Kidney (tissue), 14 donors: ENCODE measurements around the gene SH3RF3. TPM values are rescaled to one million over a fixed set of nuclear protein-coding genes. Genes with fewer than 3 reads are reported as not detected.

ENCODE experiments used
- DNase-seq, 5 donors: peaks; one replicate each; pipeline ENCODE4 v3.0.0-alpha.2; 2013 to 2020
- FAIRE-seq: peaks from 2 replicates; lab custom pipeline; 2012; peaks lifted over from hg19 to GRCh38; lab: Jason Lieb, UNC
- H3K27ac ChIP-seq, 2 donors: one replicate each; pipeline ENCODE4 v1.7.0; 2013; ENCODE audit warnings: low read depth in 2 of 2, low read length in 2 of 2, inconsistent platforms in 1 of 2
- H3K27me3 ChIP-seq: one replicate; pipeline ENCODE4 v1.7.1; 2013; ENCODE audit warnings: low read length, inconsistent platforms; ENCODE audit not compliant: control insufficient read depth, insufficient read depth
- H3K36me3 ChIP-seq, 3 donors: one replicate each; pipeline versions ENCODE4 v1.7.0 to v1.7.1; 2013; ENCODE audit warnings: low read length in 3 of 3, control low read depth in 1 of 3, inconsistent platforms in 1 of 3; ENCODE audit not compliant: insufficient read depth in 3 of 3, control insufficient read depth in 2 of 3
- H3K4me1 ChIP-seq, 3 donors: one replicate each; pipeline versions ENCODE4 v1.7.0 to v1.7.1; 2013; ENCODE audit warnings: low read length in 3 of 3, inconsistent platforms in 1 of 3, low read depth in 1 of 3; ENCODE audit not compliant: control insufficient read depth in 2 of 3, insufficient read depth in 2 of 3
- H3K4me3 ChIP-seq, 3 donors: one replicate each; pipeline versions ENCODE4 v1.7.0 to v1.8.1; 2013; ENCODE audit warnings: low read length in 3 of 3, control low read depth in 1 of 3, inconsistent platforms in 1 of 3
- H3K9ac ChIP-seq, 3 donors: one replicate each; pipeline versions ENCODE4 v1.7.0 to v1.7.1; 2013; ENCODE audit warnings: low read length in 3 of 3, control low read depth in 1 of 3, inconsistent platforms in 1 of 3
- H3K9me3 ChIP-seq, 3 donors: one replicate each; pipeline versions ENCODE4 v1.7.0 to v1.7.1; 2013; ENCODE audit warnings: low read length in 3 of 3, control low read depth in 1 of 3, inconsistent platforms in 1 of 3; ENCODE audit not compliant: control insufficient read depth in 2 of 3, insufficient read depth in 1 of 3
- intact Hi-C: fragments of 100-400 bp; cut with DNase I; formaldehyde crosslinking; loops from one replicate; pipeline ENCODE4 v1.11.1; 2022
- polyA plus RNA-seq: library from polyadenylated mRNA; stranded (reverse); fragments of 350-450 nt; fragmentation: Illumina TruSeq; extraction: RNeasy Lipid Tissue Mini Kit (QIAGEN cat#74804); gene quantifications from one replicate; pipeline ENCODE4 v1.2.3, GENCODE V29; 2014; ENCODE audit warnings: low read depth, low replicate concordance; ENCODE audit not compliant: insufficient read depth
- total RNA-seq: library from RNA; stranded (reverse); fragmentation: NEBNext Ultra II Directional; extraction: Animal tissue kit (Norgen Biotek cat#: 25700); gene quantifications from one replicate; pipeline ENCODE4 v1.2.1, GENCODE V29; 2021
- TF ChIP-seq, protein P1 (sequence below): IDR thresholded peaks from 3 replicates; pipeline ENCODE4 v1.5.1; 2012; ENCODE audit warnings: mild to moderate bottlenecking, moderate library complexity, borderline replicate concordance; ENCODE audit not compliant: insufficient read depth; ENCODE audit errors: extremely low read depth
- donor health status: control.
- donor health status: control.
- donor health status: control.
- donor health status: control.
- donor health status: control.
- donor health status: DM: yes; HTN: yes; CAD: no.
- donor health status: Normal renal cell carcinoma (clear cell type).

SH3RF3 gene
- total and polyA plus RNA-seq, 2 donors from 2014 or later, result 1.7 to 10.7 TPM

DNA sequence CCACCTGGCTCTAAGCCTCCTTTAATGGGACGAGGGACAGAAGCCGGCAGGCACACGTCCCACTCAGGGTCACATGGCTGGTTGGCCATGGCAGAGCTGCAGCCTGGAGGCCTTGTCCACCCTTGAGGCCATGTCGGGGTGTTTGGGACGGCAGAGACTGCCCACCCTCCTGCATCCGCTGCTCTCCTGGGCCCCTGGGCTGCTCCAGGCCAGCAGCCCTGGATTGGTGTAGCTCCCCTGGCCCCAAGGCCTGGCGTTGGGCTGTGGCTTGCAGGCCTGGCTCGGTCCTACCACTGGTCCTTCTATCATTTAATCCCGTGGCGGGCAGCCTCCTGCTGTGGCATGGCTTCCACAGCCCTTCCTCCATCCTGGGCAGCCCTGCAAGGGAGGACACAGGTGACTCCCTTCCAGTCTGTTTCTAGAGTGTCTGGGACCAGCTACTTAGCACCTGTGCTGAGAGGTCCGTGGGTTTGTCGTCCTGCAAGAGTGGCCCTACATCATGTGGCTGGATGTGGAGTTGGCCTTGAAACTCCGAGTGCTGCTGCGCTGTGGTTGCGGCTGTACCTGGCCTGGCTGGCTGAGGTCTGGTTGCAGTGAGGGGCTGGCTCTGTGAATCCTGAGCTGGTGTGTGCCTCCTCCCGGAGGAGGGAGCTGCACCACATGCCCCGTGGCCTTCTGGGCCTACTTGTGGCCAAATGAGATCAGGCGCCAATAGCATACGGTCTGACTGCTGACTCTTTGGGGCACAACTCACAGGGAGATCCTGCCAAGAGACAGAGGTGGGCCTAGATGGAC, 67.3 kb downstream of the SH3RF3 start:
- H3K4me3 ChIP-seq, result no peak overlapping the region
- TF ChIP-seq, protein P1, sequence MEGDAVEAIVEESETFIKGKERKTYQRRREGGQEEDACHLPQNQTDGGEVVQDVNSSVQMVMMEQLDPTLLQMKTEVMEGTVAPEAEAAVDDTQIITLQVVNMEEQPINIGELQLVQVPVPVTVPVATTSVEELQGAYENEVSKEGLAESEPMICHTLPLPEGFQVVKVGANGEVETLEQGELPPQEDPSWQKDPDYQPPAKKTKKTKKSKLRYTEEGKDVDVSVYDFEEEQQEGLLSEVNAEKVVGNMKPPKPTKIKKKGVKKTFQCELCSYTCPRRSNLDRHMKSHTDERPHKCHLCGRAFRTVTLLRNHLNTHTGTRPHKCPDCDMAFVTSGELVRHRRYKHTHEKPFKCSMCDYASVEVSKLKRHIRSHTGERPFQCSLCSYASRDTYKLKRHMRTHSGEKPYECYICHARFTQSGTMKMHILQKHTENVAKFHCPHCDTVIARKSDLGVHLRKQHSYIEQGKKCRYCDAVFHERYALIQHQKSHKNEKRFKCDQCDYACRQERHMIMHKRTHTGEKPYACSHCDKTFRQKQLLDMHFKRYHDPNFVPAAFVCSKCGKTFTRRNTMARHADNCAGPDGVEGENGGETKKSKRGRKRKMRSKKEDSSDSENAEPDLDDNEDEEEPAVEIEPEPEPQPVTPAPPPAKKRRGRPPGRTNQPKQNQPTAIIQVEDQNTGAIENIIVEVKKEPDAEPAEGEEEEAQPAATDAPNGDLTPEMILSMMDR, result no peak
- peak overlapping the region; percentile 11 to 15 for H3K27ac ChIP-seq
- DNase-seq (peak in 2 of 5 donors; percentile 31 to 64), FAIRE-seq (no peak)
- H3K27me3 ChIP-seq, result no peaks in the 10 kb centered on the region
- H3K36me3 ChIP-seq, result no peaks in the 10 kb centered on the region
- H3K9ac ChIP-seq, result no peak overlapping the region
- H3K9me3 ChIP-seq, result no peaks in the 10 kb centered on the region
- peaks cover 0 to 19% (median 16%) of the 10 kb centered on the region in 3 donors for H3K4me1 ChIP-seq
- intact Hi-C loops, result no loop called here

DNA sequence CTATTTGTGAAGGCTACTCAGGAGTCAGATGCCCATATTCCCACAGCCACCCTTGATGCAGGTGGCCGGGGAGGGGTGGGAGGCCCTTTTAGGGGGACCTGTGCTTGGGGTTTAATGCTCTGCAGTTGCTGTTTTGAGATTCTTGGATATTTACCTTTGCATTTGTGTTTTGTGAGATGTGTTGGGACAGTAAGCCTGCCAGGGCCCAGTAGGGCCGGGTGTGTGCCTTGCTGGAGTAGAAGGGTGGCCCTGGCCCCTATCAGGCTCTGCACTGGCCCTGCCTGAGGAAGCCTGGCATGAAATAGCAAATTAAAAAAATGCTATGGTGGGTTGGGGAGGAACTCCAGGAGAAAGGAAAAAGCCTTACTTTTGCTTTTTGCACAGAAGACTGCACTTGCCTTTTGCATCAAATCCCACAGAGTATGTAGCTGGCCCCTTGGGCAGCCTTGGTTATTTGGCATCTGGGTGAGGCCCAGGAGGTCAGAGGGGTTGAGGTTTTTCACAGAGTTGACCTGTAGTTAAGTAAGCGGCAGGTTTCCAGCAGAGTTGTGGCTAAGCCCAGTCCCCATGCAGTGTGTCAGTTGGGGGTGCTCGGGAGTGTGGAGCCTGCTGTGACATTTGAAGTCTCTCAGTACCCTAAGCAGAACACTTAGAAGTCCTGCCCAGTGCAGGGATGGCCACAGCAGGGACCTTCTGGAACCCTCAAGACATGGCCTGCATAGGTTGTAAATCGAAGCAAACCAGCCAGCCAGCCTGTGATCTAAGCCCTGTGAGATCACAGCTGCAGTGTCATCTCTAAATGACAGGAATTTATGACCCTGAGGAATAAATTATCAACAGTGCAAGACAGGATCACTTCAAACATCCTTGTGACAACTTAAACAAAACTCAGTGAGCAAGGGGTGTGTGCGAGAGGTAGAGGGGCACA, 68.8 kb downstream of the SH3RF3 start:
- no peaks in the 10 kb centered on the region for H3K36me3 ChIP-seq
- no peaks in the 10 kb centered on the region for H3K9me3 ChIP-seq
- no peak overlapping the region for H3K9ac ChIP-seq
- no peaks in the 10 kb centered on the region for H3K27me3 ChIP-seq
- intact Hi-C loops, result no loop called here
- peaks cover 0 to 19% (median 16%) of the 10 kb centered on the region in 3 donors for H3K4me1 ChIP-seq
- DNase-seq (no peak), FAIRE-seq (no peak)
- no peak overlapping the region for H3K27ac ChIP-seq
- TF ChIP-seq, protein P1, result no peak
- no peak overlapping the region for H3K4me3 ChIP-seq

DNA sequence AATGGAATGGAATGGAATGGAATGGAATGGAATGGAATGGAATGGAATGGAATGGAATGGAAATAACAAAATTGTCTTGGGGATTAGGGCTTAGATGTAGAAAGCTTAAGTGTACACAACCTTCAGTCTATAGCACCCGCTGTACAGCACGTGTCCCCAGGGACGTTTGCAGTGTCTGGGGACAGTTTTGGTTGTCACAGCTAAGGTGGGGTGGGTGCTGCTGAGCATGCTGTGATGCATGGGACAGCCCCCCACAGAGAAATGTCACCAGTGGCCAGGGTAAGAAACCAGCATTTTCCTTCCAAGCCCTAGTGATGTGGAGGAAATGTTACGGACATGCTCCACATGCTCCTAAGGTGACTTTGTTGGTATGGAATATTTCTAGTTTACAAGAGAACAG, 70.8 kb downstream of the SH3RF3 start:
- no peaks in the 10 kb centered on the region for H3K27me3 ChIP-seq
- intact Hi-C loops, result no loop called here
- no peaks in the 10 kb centered on the region for H3K9me3 ChIP-seq
- H3K4me3 ChIP-seq, result no peak overlapping the region
- H3K4me1 ChIP-seq, result peaks cover 0 to 19% (median 16%) of the 10 kb centered on the region in 3 donors
- no peak overlapping the region for H3K27ac ChIP-seq
- no peaks in the 10 kb centered on the region for H3K36me3 ChIP-seq
- TF ChIP-seq, protein P1, result no peak
- no peak overlapping the region for H3K9ac ChIP-seq
- DNase-seq, result no peak
- no peak for FAIRE-seq
